Cardiac fibroblast (primary cell): ENCODE results near the gene LRP1B.
A peak's percentile ranks its signal among the peaks of the same experiment; 100 is the strongest.

Experiments
- DNase-seq, 2 donors: peaks; one replicate each; pipeline versions ENCODE4 v3.0.0 to v3.0.0-alpha.2; 2010; ENCODE audit warnings: low read depth in 2 of 2
- H3K4me3 ChIP-seq, 2 donors: replicated peaks in 1 of 2; 1 replicate in 1 of 2; 2 replicates in 1 of 2; pipeline ENCODE4 v1.5.1; 2011; ENCODE audit warnings: low read depth in 2 of 2, low read length in 2 of 2, mild to moderate bottlenecking in 2 of 2, moderate library complexity in 1 of 2
- CTCF ChIP-seq: IDR thresholded peaks from one replicate; pipeline ENCODE4 v1.5.1; 2011; ENCODE audit warnings: low read depth, mild to moderate bottlenecking, low read length, inconsistent platforms

The LRP1B gene

GRCh38 chr2:141142025-141142424 is 988.8 kb downstream of the LRP1B start:
- TF ChIP-seq CTCF = no peak
- no peak overlapping the region for H3K4me3 ChIP-seq
- DNase-seq = no peak

- no peak overlapping the region for H3K4me3 ChIP-seq
- DNase-seq = peak in 1 of 2 donors; percentile 0
- TF ChIP-seq CTCF = no peak
Measured at GRCh38 chr2:141137122-141137693, 993.6 kb downstream of the LRP1B start.

GRCh38 chr2:141133883-141134282 is 996.9 kb downstream of the LRP1B start:
- no peak for TF ChIP-seq CTCF
- DNase-seq = no peak
- no peak overlapping the region for H3K4me3 ChIP-seq

GRCh38 chr2:141125432-141125831 is 1005.4 kb downstream of the LRP1B start:
- DNase-seq = no peak
- H3K4me3 ChIP-seq = no peak overlapping the region
- TF ChIP-seq CTCF = no peak

- DNase-seq = no peak
- no peak overlapping the region for H3K4me3 ChIP-seq
- TF ChIP-seq CTCF = no peak
Measured at GRCh38 chr2:141118836-141119235, 1012.0 kb downstream of the LRP1B start.

GRCh38 chr2:141113301-141113700 is 1017.5 kb downstream of the LRP1B start:
- TF ChIP-seq CTCF = no peak
- DNase-seq = no peak
- no peak overlapping the region for H3K4me3 ChIP-seq

- no peak overlapping the region for H3K4me3 ChIP-seq
- TF ChIP-seq CTCF = peak; percentile 2
- no peak for DNase-seq
Measured at GRCh38 chr2:141109633-141110032, 1021.2 kb downstream of the LRP1B start.
